ENCODE measurements around the gene EHD4. TPM values are rescaled to one million over a fixed set of nuclear protein-coding genes. Genes with fewer than 3 reads are reported as not detected.

EHD4 gene
- total RNA-seq, 1 donor from 2014 or later = 18.8 TPM

- no peaks in the 10 kb centered on the region for H3K36me3 Mint-ChIP-seq
- no peak for DNase-seq (ENCODE audit: extremely low spot score, unreplicated experiment)
- H3K4me3 Mint-ChIP-seq = no peak overlapping the region
- no peak for TF ChIP-seq CTCF (conservative IDR thresholded peaks at IDR 0.05)
- H3K27me3 Mint-ChIP-seq = no peaks in the 10 kb centered on the region
- H3K9me3 Mint-ChIP-seq = no peaks in the 10 kb centered on the region
- H3K27ac Mint-ChIP-seq = no peak overlapping the region
- H3K4me1 Mint-ChIP-seq (ENCODE audit: unreplicated experiment) = peaks cover 5% of the 10 kb centered on the region
Observed at GRCh38 chr15:41891226-41891625, 81.1 kb downstream of the EHD4 start.

GRCh38 chr15:41890050-41890690 lies 82.2 kb downstream of the EHD4 start:
- no peaks in the 10 kb centered on the region for H3K9me3 Mint-ChIP-seq
- H3K27me3 Mint-ChIP-seq = no peaks in the 10 kb centered on the region
- no peaks in the 10 kb centered on the region for H3K36me3 Mint-ChIP-seq
- peaks cover 1% of the 10 kb centered on the region for H3K4me1 Mint-ChIP-seq (ENCODE audit: unreplicated experiment)
- DNase-seq (ENCODE audit: extremely low spot score, unreplicated experiment) = no peak
- no peak overlapping the region for H3K27ac Mint-ChIP-seq
- no peak for TF ChIP-seq CTCF (conservative IDR thresholded peaks at IDR 0.05)
- no peak overlapping the region for H3K4me3 Mint-ChIP-seq

- no peak for TF ChIP-seq CTCF (conservative IDR thresholded peaks at IDR 0.05)
- Mint-ChIP-seq H3K9me3 (no peaks in the 10 kb centered on the region), H3K36me3 (no peaks in the 10 kb centered on the region), H3K27ac (no peak overlapping the region), H3K4me3 (no peak overlapping the region), H3K27me3 (peaks cover 6% of the 10 kb centered on the region), H3K4me1 (ENCODE audit: unreplicated experiment) (no peaks in the 10 kb centered on the region)
- DNase-seq (ENCODE audit: extremely low spot score, unreplicated experiment) = no peak
Observed at GRCh38 chr15:41888662-41889253, 83.6 kb downstream of the EHD4 start.

GRCh38 chr15:41887893-41888292 lies 84.5 kb downstream of the EHD4 start:
- no peak overlapping the region for H3K4me3 Mint-ChIP-seq
- no peak overlapping the region for H3K27ac Mint-ChIP-seq
- no peak for DNase-seq (ENCODE audit: extremely low spot score, unreplicated experiment)
- H3K36me3 Mint-ChIP-seq = no peaks in the 10 kb centered on the region
- H3K27me3 Mint-ChIP-seq = peaks cover 9% of the 10 kb centered on the region
- no peaks in the 10 kb centered on the region for H3K4me1 Mint-ChIP-seq (ENCODE audit: unreplicated experiment)
- no peaks in the 10 kb centered on the region for H3K9me3 Mint-ChIP-seq
- TF ChIP-seq CTCF (conservative IDR thresholded peaks at IDR 0.05) = no peak

GRCh38 chr15:41887161-41887560 lies 85.2 kb downstream of the EHD4 start:
- H3K27me3 Mint-ChIP-seq = peaks cover 14% of the 10 kb centered on the region
- H3K4me1 Mint-ChIP-seq (ENCODE audit: unreplicated experiment) = peaks cover 4% of the 10 kb centered on the region
- no peak for DNase-seq (ENCODE audit: extremely low spot score, unreplicated experiment)
- no peak overlapping the region for H3K4me3 Mint-ChIP-seq
- H3K27ac Mint-ChIP-seq = no peak overlapping the region
- TF ChIP-seq CTCF (conservative IDR thresholded peaks at IDR 0.05) = no peak
- H3K9me3 Mint-ChIP-seq = no peaks in the 10 kb centered on the region
- no peaks in the 10 kb centered on the region for H3K36me3 Mint-ChIP-seq

All from type B pancreatic cell (in vitro differentiated cells).